OCI-LY1 (cell line): Measurements from ENCODE around the gene PPIF.

Experiments used
- H2AFZ ChIP-seq: fragments of 200-600 bp; sonication (generic), shearing (Covaris generic); 2 replicates; pipeline ENCODE4 v1.6.0; 2014; ENCODE audit warnings: antibody characterized with exemption, mild to moderate bottlenecking, low read length
- H3F3A ChIP-seq: fragments of 200-600 bp; sonication (generic), shearing (Covaris generic); 2 replicates; pipeline ENCODE4 v1.6.0; 2014; ENCODE audit warnings: mild to moderate bottlenecking, antibody characterized with exemption, low read length, moderate library complexity; ENCODE audit not compliant: insufficient read depth
- H3K27ac ChIP-seq: fragments of 200-600 bp; sonication (generic); 2 replicates; pipeline ENCODE4 v1.5.1; 2014; ENCODE audit warnings: low read length, mixed run types, mild to moderate bottlenecking, low read depth; ENCODE audit not compliant: poor library complexity, severe bottlenecking
- H3K27me3 ChIP-seq: fragments of 200-600 bp; sonication (generic); 2 replicates; pipeline ENCODE4 v1.6.0; 2014; ENCODE audit warnings: antibody characterized with exemption, mild to moderate bottlenecking, low read length, moderate library complexity; ENCODE audit not compliant: insufficient read depth
- H3K36me3 ChIP-seq: fragments of 200-600 bp; sonication (generic); 2 replicates; pipeline ENCODE4 v1.6.1; 2014; ENCODE audit warnings: mild to moderate bottlenecking, antibody characterized with exemption, low read length, moderate library complexity, mixed read lengths; ENCODE audit not compliant: insufficient read depth
- H3K4me1 ChIP-seq: fragments of 200-600 bp; sonication (generic); 2 replicates; pipeline ENCODE4 v1.5.1; 2014; ENCODE audit warnings: mild to moderate bottlenecking, low read length, moderate library complexity; ENCODE audit not compliant: insufficient read depth, severe bottlenecking
- H3K4me2 ChIP-seq: fragments of 200-600 bp; sonication (generic), shearing (Covaris generic); 2 replicates; pipeline ENCODE4 v1.6.1; 2014; ENCODE audit warnings: low read length
- H3K4me3 ChIP-seq: fragments of 200-600 bp; sonication (generic); 2 replicates; pipeline ENCODE4 v1.5.1; 2014; ENCODE audit warnings: low read length, low read depth, mild to moderate bottlenecking, mixed read lengths; ENCODE audit not compliant: poor library complexity, severe bottlenecking
- H3K79me2 ChIP-seq: fragments of 200-600 bp; shearing (Covaris generic); 2 replicates; pipeline ENCODE4 v1.6.1; 2016; ENCODE audit warnings: mixed run types, low read length, mixed read lengths; ENCODE audit not compliant: insufficient read depth
- H3K9ac ChIP-seq: fragments of 200-600 bp; sonication (generic), shearing (Covaris generic); 2 replicates; pipeline ENCODE4 v1.6.1; 2014; ENCODE audit warnings: mild to moderate bottlenecking, low read length, mixed read lengths
- H3K9me2 ChIP-seq: fragments of 200-600 bp; sonication (generic), shearing (Covaris generic); 2 replicates; pipeline ENCODE4 v1.6.1; 2014; ENCODE audit warnings: low read depth, mild to moderate bottlenecking, low read length, mixed read lengths
- H3K9me3 ChIP-seq: fragments of 200-600 bp; shearing (Covaris generic); 2 replicates; pipeline ENCODE4 v1.6.1; 2014; ENCODE audit warnings: low read length, mixed read lengths
- H4K20me1 ChIP-seq: fragments of 200-600 bp; sonication (generic), shearing (Covaris generic); 2 replicates; pipeline ENCODE4 v1.6.0; 2016; ENCODE audit warnings: mild to moderate bottlenecking, low read length; ENCODE audit not compliant: insufficient read depth
- CTCF ChIP-seq: fragments of 200-600 bp; sonication (generic), shearing (Covaris generic); IDR thresholded peaks from 2 replicates; pipeline ENCODE4 v1.5.1; 2017; ENCODE audit warnings: mild to moderate bottlenecking, antibody characterized with exemption, low read length, moderate library complexity, mixed read lengths
- EZH2 ChIP-seq: fragments of 200-600 bp; sonication (generic), shearing (Covaris generic); IDR thresholded peaks from 2 replicates; pipeline ENCODE4 v1.8.0; 2017; ENCODE audit warnings: borderline replicate concordance, mixed run types, mild to moderate bottlenecking, antibody characterized with exemption, low read length, moderate library complexity, mixed read lengths

The PPIF gene

GRCh38 chr10:79340646-79341244 lies 6.5 kb upstream of the PPIF start:
- H3K4me3 ChIP-seq, result no peak overlapping the region
- H3K4me2 ChIP-seq, result no peak overlapping the region
- no peak overlapping the region for H3K27ac ChIP-seq
- H3K4me1 ChIP-seq, result no peaks in the 10 kb centered on the region
- no peaks in the 10 kb centered on the region for H3K79me2 ChIP-seq
- TF ChIP-seq EZH2 (no peak), CTCF (no peak)
- H3K9me3 ChIP-seq, result no peaks in the 10 kb centered on the region
- no peak overlapping the region for H2AFZ ChIP-seq
- H4K20me1 ChIP-seq, result no peaks in the 10 kb centered on the region
- no peak overlapping the region for H3K9ac ChIP-seq
- H3K9me2 ChIP-seq, result no peaks in the 10 kb centered on the region
- no peaks in the 10 kb centered on the region for H3K36me3 ChIP-seq
- peaks cover 5% of the 10 kb centered on the region; the same call in 1 of the 2 replicates for H3K27me3 ChIP-seq
- H3F3A ChIP-seq, result no peaks in the 10 kb centered on the region

GRCh38 chr10:79342295-79342761 lies 4.9 kb upstream of the PPIF start:
- Histone ChIP-seq H3K4me1 (peaks cover 7% of the 10 kb centered on the region), H4K20me1 (no peaks in the 10 kb centered on the region)

GRCh38 chr10:79342811-79343561 lies 4.3 kb upstream of the PPIF start:
- Histone ChIP-seq H3K79me2 (peaks cover 3% of the 10 kb centered on the region; the same call in 1 of the 2 replicates), H3K36me3 (no peaks in the 10 kb centered on the region), H3K9me3 (no peaks in the 10 kb centered on the region), H3K4me1 (peaks cover 7% of the 10 kb centered on the region), H3K4me3 (no peak overlapping the region), H3K9ac (no peak overlapping the region), H3K27me3 (peaks cover 5% of the 10 kb centered on the region; the same call in 1 of the 2 replicates), H3K9me2 (no peaks in the 10 kb centered on the region), H3K4me2 (no peak overlapping the region), H4K20me1 (no peaks in the 10 kb centered on the region), H3F3A (no peaks in the 10 kb centered on the region), H3K27ac (no peak overlapping the region), H2AFZ (no peak overlapping the region)
- TF ChIP-seq CTCF (no peak), EZH2 (no peak)

More at GRCh38 chr10:79342295-79342761, 4.9 kb upstream of the PPIF start:
- H3K9me2 ChIP-seq, result no peaks in the 10 kb centered on the region
- H3K4me3 ChIP-seq, result no peak overlapping the region
- H3K9me3 ChIP-seq, result no peaks in the 10 kb centered on the region
- no peak overlapping the region for H3K9ac ChIP-seq
- H2AFZ ChIP-seq, result no peak overlapping the region
- TF ChIP-seq EZH2 (no peak), CTCF (no peak)
- H3K27me3 ChIP-seq, result peaks cover 5% of the 10 kb centered on the region; the same call in 1 of the 2 replicates
- H3K4me2 ChIP-seq, result no peak overlapping the region
- H3K79me2 ChIP-seq, result no peaks in the 10 kb centered on the region
- H3K27ac ChIP-seq, result no peak overlapping the region
- no peaks in the 10 kb centered on the region for H3K36me3 ChIP-seq
- H3F3A ChIP-seq, result no peaks in the 10 kb centered on the region
